GM21528 (cell line): ENCODE measurements around the gene ELOVL6.

Experiments used
- ATAC-seq: cut with Tn5 transposase; IDR thresholded peaks from one replicate; pipeline ENCODE4 v1.9.1; 2021; ENCODE audit warnings: mild to moderate bottlenecking, moderate library complexity; ENCODE audit not compliant: unreplicated experiment, low FRiP score

Gene ELOVL6

DNA sequence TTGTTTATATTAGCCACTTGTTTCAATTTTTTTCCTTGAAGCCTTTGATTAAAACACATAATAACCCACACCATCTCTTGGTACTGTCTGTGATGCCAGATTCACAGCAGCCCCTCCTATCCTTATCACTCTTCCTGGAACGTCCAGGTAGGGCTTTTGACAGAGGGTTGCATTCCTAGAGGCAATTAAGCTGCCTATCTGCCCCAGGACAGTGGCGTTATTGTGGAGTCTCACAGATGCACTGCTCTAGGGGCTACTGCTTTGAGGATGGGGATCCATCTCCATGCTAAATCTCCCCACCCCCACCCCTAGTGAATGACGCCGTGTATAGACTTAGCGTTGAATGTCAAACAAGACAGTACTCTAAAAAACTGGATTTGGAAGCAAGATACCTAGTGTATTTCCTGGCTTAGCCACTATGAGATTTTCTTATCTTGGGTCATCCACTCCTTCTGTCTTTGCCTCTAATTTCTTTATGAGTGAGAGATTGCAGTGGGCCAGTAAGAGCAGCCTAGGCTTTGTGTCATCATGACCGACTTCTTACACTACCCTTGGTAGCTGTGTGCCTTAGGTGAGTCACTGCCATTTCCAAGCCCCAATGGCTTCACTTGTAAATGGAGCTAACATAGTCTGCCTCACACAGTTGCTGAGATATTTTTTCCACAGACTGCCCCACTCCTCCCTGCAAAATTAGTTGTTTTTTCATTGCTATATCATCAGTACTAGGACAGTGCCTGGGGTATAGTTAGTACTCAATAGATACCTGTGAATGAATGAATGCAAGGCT lies 194.8 kb downstream of the ELOVL6 start:
- no peak for ATAC-seq

DNA sequence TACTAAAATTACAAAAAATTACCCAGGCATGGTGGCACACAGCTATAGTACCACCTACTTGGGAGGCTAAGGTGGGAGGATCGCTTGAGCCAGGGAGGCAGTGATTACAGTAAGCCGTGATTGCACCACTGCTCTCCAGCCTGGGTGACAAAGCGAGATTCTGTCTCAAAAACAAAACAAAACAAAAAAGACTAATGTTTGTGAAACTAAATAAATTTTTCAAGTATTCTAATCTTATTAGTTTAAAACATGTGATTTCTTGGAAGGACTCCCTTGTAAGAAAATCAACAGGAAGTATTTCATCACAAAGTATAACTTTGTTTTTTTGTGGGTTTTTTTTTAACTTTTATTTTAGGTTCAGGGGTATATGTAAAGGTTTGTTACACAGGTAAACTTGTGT lies 196.1 kb downstream of the ELOVL6 start:
- no peak for ATAC-seq

DNA sequence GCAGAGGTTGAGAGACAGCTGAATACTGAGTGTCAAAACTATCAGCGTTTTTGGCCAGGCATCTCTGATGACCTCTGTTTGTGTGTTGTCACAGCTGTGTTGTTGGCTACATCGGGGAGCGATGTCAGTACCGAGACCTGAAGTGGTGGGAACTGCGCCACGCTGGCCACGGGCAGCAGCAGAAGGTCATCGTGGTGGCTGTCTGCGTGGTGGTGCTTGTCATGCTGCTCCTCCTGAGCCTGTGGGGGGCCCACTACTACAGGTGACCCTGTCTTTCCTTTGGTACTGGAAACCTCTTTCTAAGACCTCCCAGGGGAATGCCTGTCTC lies 198.9 kb downstream of the ELOVL6 start:
- ATAC-seq, result no peak

GRCh38 chr4:109998867-109999584 lies 199.4 kb downstream of the ELOVL6 start:
- ATAC-seq, result peak; percentile 39

- no peak for ATAC-seq
Observed at GRCh38 chr4:109996526-109996925, 201.9 kb downstream of the ELOVL6 start.
